MM.1S (cell line): ENCODE data around the gene UBE2J2.

Source experiments
- DNase-seq: peaks from one replicate; pipeline ENCODE4 v3.0.0-alpha.2; 2015
- H2AFZ ChIP-seq: fragments of 300-600 bp; sonication (generic); 2 replicates; pipeline ENCODE4 v1.6.0; 2016; ENCODE audit warnings: antibody characterized with exemption, low read length
- H3F3A ChIP-seq: fragments of 300-600 bp; sonication (generic); 2 replicates; pipeline ENCODE4 v1.6.1; 2016; ENCODE audit warnings: mild to moderate bottlenecking, antibody characterized with exemption, low read length, moderate library complexity, mixed read lengths; ENCODE audit not compliant: insufficient read depth
- H3K27ac ChIP-seq: fragments of 300-600 bp; sonication (generic); 2 replicates; pipeline ENCODE4 v1.5.1; 2016; ENCODE audit warnings: mild to moderate bottlenecking, low read length
- H3K27me3 ChIP-seq: fragments of 300-600 bp; sonication (generic); replicated peaks from 2 replicates; pipeline ENCODE4 v1.6.0; 2016; ENCODE audit warnings: low read length; ENCODE audit not compliant: insufficient read depth
- H3K36me3 ChIP-seq: fragments of 300-600 bp; sonication (generic); replicated peaks from 2 replicates; pipeline ENCODE4 v1.6.1; 2016; ENCODE audit warnings: mild to moderate bottlenecking, low read length, mixed read lengths; ENCODE audit not compliant: insufficient read depth
- H3K4me1 ChIP-seq: fragments of 300-600 bp; sonication (generic); 2 replicates; pipeline ENCODE4 v1.6.1; 2016; ENCODE audit warnings: low read length, mixed read lengths
- H3K4me2 ChIP-seq: fragments of 300-600 bp; sonication (generic); 2 replicates; pipeline ENCODE4 v1.6.0; 2016; ENCODE audit warnings: low read depth, low read length
- H3K4me3 ChIP-seq: fragments of 300-600 bp; sonication (generic); 2 replicates; pipeline ENCODE4 v1.5.1; 2016; ENCODE audit warnings: low read length, mixed read lengths
- H3K79me2 ChIP-seq: fragments of 300-600 bp; sonication (generic); 2 replicates; pipeline ENCODE4 v1.6.1; 2016; ENCODE audit warnings: mixed run types, low read length, mixed read lengths
- H3K9ac ChIP-seq: fragments of 300-600 bp; sonication (generic); 2 replicates; pipeline ENCODE4 v1.6.1; 2016; ENCODE audit warnings: low read length, mixed read lengths
- H3K9me2 ChIP-seq: fragments of 300-600 bp; sonication (generic); replicated peaks from 2 replicates; pipeline ENCODE4 v1.6.1; 2016; ENCODE audit warnings: mild to moderate bottlenecking, low read length, mixed read lengths; ENCODE audit not compliant: insufficient read depth
- H3K9me3 ChIP-seq: fragments of 300-600 bp; sonication (generic); replicated peaks from 2 replicates; pipeline ENCODE4 v1.6.1; 2016; ENCODE audit warnings: mild to moderate bottlenecking, low read length, mixed read lengths; ENCODE audit not compliant: insufficient read depth
- H4K20me1 ChIP-seq: fragments of 300-600 bp; sonication (generic); 2 replicates; pipeline ENCODE4 v1.6.1; 2016; ENCODE audit warnings: mild to moderate bottlenecking, low read length, moderate library complexity, mixed read lengths; ENCODE audit not compliant: insufficient read depth
- EZH2 ChIP-seq: fragments of 300-600 bp; sonication (generic); optimal IDR thresholded peaks from 2 replicates; pipeline ENCODE3; 2017; ENCODE audit warnings: low read depth, mild to moderate bottlenecking, antibody characterized with exemption, low read length, mixed read lengths
- EZH2phosphoT487 ChIP-seq: fragments of 300-600 bp; sonication (generic); IDR thresholded peaks from 2 replicates; pipeline ENCODE4 v1.6.1; 2018; ENCODE audit warnings: antibody characterized with exemption, low read length
- TF ChIP-seq, protein P1 (sequence below): fragments of 300-600 bp; sonication (generic); IDR thresholded peaks from 2 replicates; pipeline ENCODE4 v1.5.1; 2016; ENCODE audit warnings: antibody characterized with exemption, low read length, mixed read lengths

The UBE2J2 gene

GRCh38 chr1:1207571-1207892 is 66.1 kb downstream of the UBE2J2 start:
- TF ChIP-seq EZH2phosphoT487 (no peak), EZH2 (no peak)
- TF ChIP-seq, protein P1, sequence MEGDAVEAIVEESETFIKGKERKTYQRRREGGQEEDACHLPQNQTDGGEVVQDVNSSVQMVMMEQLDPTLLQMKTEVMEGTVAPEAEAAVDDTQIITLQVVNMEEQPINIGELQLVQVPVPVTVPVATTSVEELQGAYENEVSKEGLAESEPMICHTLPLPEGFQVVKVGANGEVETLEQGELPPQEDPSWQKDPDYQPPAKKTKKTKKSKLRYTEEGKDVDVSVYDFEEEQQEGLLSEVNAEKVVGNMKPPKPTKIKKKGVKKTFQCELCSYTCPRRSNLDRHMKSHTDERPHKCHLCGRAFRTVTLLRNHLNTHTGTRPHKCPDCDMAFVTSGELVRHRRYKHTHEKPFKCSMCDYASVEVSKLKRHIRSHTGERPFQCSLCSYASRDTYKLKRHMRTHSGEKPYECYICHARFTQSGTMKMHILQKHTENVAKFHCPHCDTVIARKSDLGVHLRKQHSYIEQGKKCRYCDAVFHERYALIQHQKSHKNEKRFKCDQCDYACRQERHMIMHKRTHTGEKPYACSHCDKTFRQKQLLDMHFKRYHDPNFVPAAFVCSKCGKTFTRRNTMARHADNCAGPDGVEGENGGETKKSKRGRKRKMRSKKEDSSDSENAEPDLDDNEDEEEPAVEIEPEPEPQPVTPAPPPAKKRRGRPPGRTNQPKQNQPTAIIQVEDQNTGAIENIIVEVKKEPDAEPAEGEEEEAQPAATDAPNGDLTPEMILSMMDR = no peak
- no peaks in the 10 kb centered on the region for H3K9me2 ChIP-seq
- no peak overlapping the region for H3K4me2 ChIP-seq
- H3F3A ChIP-seq = no peaks in the 10 kb centered on the region
- H3K9me3 ChIP-seq = no peaks in the 10 kb centered on the region
- no peak overlapping the region for H3K27ac ChIP-seq
- H3K9ac ChIP-seq = no peak overlapping the region
- no peaks in the 10 kb centered on the region for H3K4me1 ChIP-seq
- H3K4me3 ChIP-seq = no peak overlapping the region
- H4K20me1 ChIP-seq = no peaks in the 10 kb centered on the region
- no peaks in the 10 kb centered on the region for H3K36me3 ChIP-seq
- no peak for DNase-seq
- no peak overlapping the region for H2AFZ ChIP-seq
- no peaks in the 10 kb centered on the region for H3K79me2 ChIP-seq
- H3K27me3 ChIP-seq = peaks cover 94% of the 10 kb centered on the region

- Histone ChIP-seq H4K20me1 (no peaks in the 10 kb centered on the region), H3K36me3 (no peaks in the 10 kb centered on the region), H3K27me3 (peaks cover 92% of the 10 kb centered on the region), H3K4me1 (no peaks in the 10 kb centered on the region), H3K27ac (no peak overlapping the region), H3K79me2 (no peaks in the 10 kb centered on the region), H3K9ac (no peak overlapping the region), H3K9me3 (no peaks in the 10 kb centered on the region), H3K4me2 (no peak overlapping the region), H3F3A (no peaks in the 10 kb centered on the region), H3K9me2 (no peaks in the 10 kb centered on the region), H2AFZ (no peak overlapping the region), H3K4me3 (no peak overlapping the region)
- TF ChIP-seq, protein P1 = no peak
- TF ChIP-seq EZH2phosphoT487 (no peak), EZH2 (no peak)
- no peak for DNase-seq
Measured at GRCh38 chr1:1206966-1207531, 66.6 kb downstream of the UBE2J2 start.

DNA sequence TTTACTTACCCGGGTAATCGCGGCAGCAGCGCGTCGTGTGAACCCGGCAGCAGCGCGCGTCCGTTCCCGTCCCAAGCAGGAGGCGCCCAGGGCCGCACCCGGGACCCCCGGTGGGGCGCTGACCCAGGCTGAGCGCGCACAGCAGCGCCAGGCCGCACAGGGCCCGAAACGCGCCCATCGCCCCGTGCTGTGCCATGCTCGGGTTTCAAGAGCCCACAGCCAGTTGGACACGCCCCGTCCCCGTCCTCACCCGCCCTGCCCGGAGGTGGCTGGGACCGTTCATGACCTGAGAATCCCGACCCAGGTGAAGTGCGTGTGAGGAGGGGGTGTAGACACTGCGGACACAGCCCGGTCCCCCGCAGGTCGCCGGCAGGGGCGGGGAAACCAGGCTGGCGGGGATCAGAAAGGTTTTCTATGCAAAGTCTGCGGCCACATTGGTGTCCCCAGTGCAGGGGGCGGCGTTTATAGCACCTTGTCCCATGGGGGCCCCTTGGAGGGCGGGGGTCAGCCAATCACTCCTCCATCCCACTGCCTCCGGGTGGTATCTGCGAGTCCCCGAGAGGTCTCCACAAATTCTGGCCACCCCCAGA is 67.2 kb downstream of the UBE2J2 start, which contains the start of gene TNFRSF18:
Gene TNFRSF18, minus strand, starts transcription at position 217 of the 590 bp plus-strand sequence. Its CDS starts 21 bp downstream, at position 196.
- TF ChIP-seq, protein P1 = no peak
- TF ChIP-seq EZH2 (no peak), EZH2phosphoT487 (no peak)
- Histone ChIP-seq H4K20me1 (no peaks in the 10 kb centered on the region), H3K4me3 (no peak within 1 kb of the TSS), H3F3A (no peaks in the 10 kb centered on the region), H3K27me3 (peaks cover 86% of the 10 kb centered on the region), H3K9ac (no peak within 1 kb of the TSS), H3K27ac (no peak within 1 kb of the TSS), H3K4me2 (no peak within 1 kb of the TSS), H3K79me2 (no peaks in the 10 kb centered on the region), H3K36me3 (no peaks in the 10 kb centered on the region), H3K4me1 (no peaks in the 10 kb centered on the region), H3K9me2 (no peaks in the 10 kb centered on the region), H2AFZ (no peak within 1 kb of the TSS), H3K9me3 (no peaks in the 10 kb centered on the region)
- DNase-seq = no peak
